Ovary (tissue), 3 donors: ENCODE measurements around the gene SORBS1.

Source experiments
- CTCF ChIP-seq, 3 donors: fragments of 450-650 bp in 2 of 3; fragments of 200-600 bp in 1 of 3; IDR thresholded peaks; one replicate each; pipeline versions ENCODE4 v1.5.1 to v1.8.0; 2016 to 2022; ENCODE audit warnings: antibody characterized with exemption in 3 of 3, mild to moderate bottlenecking in 1 of 3
- EP300 ChIP-seq: sonication (generic); formaldehyde crosslinking; IDR thresholded peaks from one replicate; pipeline ENCODE4 v1.6.1; 2017; ENCODE audit warnings: antibody characterized with exemption
- POLR2A ChIP-seq: fragments of 450-650 bp; IDR thresholded peaks from one replicate; pipeline ENCODE4 v1.6.1; 2017; ENCODE audit warnings: antibody characterized with exemption, mild to moderate bottlenecking, moderate library complexity
- donor health status: DM: no; HTN: no; CAD: no.

GRCh38 chr10:95467162-95467599 is 94.0 kb downstream of the SORBS1 start:
- TF ChIP-seq CTCF (IDR thresholded peaks at IDR 0.05) (no peak), POLR2A (no peak), EP300 (no peak)
